ENCODE measurements around the gene UBXN10.

GRCh38 chr1:20199403-20199802 lies 13.5 kb downstream of the UBXN10 start:
- TF ChIP-seq POLR2AphosphoS5 (IDR thresholded peaks at IDR 0.05) (no peak), CTCF (IDR thresholded peaks at IDR 0.05 in 8 of 11, conservative IDR thresholded peaks at IDR 0.05 in 3 of 11) (no peak)

All from spleen (tissue), 7 donors.